H9 (cell line): ENCODE data around the gene MED31. TPM values are rescaled to one million over a fixed set of nuclear protein-coding genes. Genes with fewer than 3 reads are reported as not detected.

Experiments
- DNase-seq: peaks from one replicate; pipeline ENCODE4 v3.0.0-alpha.2; 2017
- H2AFZ ChIP-seq: one replicate; pipeline ENCODE4 v1.6.1; 2013; ENCODE audit warnings: mild to moderate bottlenecking, low read length, control low read depth, moderate library complexity
- H2AK5ac ChIP-seq: 2 replicates; pipeline ENCODE4 v1.6.1; 2013; ENCODE audit warnings: low read length, control low read depth, mixed read lengths; ENCODE audit not compliant: insufficient read length
- H2BK120ac ChIP-seq: one replicate; pipeline ENCODE4 v1.6.1; 2013; ENCODE audit warnings: low read depth, mild to moderate bottlenecking, low read length, control low read depth, inconsistent platforms; ENCODE audit not compliant: poor library complexity, severe bottlenecking
- H2BK12ac ChIP-seq: 2 replicates; pipeline ENCODE4 v1.6.1; 2013; ENCODE audit warnings: low read length, control low read depth, mixed read lengths, low read depth; ENCODE audit not compliant: insufficient read length
- H2BK15ac ChIP-seq: 2 replicates; pipeline ENCODE4 v1.6.1; 2013; ENCODE audit warnings: low read depth, low read length, control low read depth
- H2BK20ac ChIP-seq: one replicate; pipeline ENCODE4 v1.6.1; 2013; ENCODE audit warnings: low read depth, mild to moderate bottlenecking, low read length, control low read depth, inconsistent platforms; ENCODE audit not compliant: poor library complexity, severe bottlenecking
- H2BK5ac ChIP-seq: 2 replicates; pipeline ENCODE4 v1.6.1; 2013; ENCODE audit warnings: low read length, control low read depth, mixed read lengths; ENCODE audit not compliant: insufficient read length
- H3K14ac ChIP-seq: 2 replicates; pipeline ENCODE4 v1.6.1; 2013; ENCODE audit warnings: low read length, control low read depth; ENCODE audit not compliant: insufficient read depth
- H3K18ac ChIP-seq: 2 replicates; pipeline ENCODE4 v1.6.1; 2013; ENCODE audit warnings: low read depth, mild to moderate bottlenecking, mixed read lengths, low read length, control low read depth; ENCODE audit not compliant: insufficient read length
- H3K23ac ChIP-seq: 2 replicates; pipeline ENCODE4 v1.6.1; 2013; ENCODE audit warnings: low read length, control low read depth, mixed read lengths, low read depth; ENCODE audit not compliant: insufficient read length
- H3K23me2 ChIP-seq: 2 replicates; pipeline ENCODE4 v1.6.1; 2013; ENCODE audit warnings: low read depth, mild to moderate bottlenecking, mixed read lengths, low read length, control low read depth; ENCODE audit not compliant: insufficient read length, poor library complexity, severe bottlenecking
- H3K27ac ChIP-seq: 2 replicates; pipeline ENCODE4 v1.5.1; 2013; ENCODE audit warnings: low read length, control low read depth, mixed read lengths, low read depth; ENCODE audit not compliant: insufficient read length
- H3K27me3 ChIP-seq: 2 replicates; pipeline ENCODE4 v1.6.1; 2013; ENCODE audit warnings: low read length, control low read depth, inconsistent platforms; ENCODE audit not compliant: insufficient read depth
- H3K4ac ChIP-seq: 2 replicates; pipeline ENCODE4 v1.6.1; 2013; ENCODE audit warnings: low read depth, mild to moderate bottlenecking, control low read depth, inconsistent platforms, low read length, moderate library complexity
- H3K4me1 ChIP-seq: 2 replicates; pipeline ENCODE4 v1.6.1; 2013; ENCODE audit warnings: low read length, control low read depth, inconsistent platforms; ENCODE audit not compliant: insufficient read depth
- H3K4me2 ChIP-seq: 2 replicates; pipeline ENCODE4 v1.6.1; 2013; ENCODE audit warnings: low read length, control low read depth, mixed read lengths; ENCODE audit not compliant: insufficient read length, insufficient read depth
- H3K56ac ChIP-seq: 2 replicates; pipeline ENCODE4 v1.6.1; 2013; ENCODE audit warnings: low read depth, mild to moderate bottlenecking, mixed read lengths, low read length, control low read depth; ENCODE audit not compliant: insufficient read length
- H3K79me1 ChIP-seq: 2 replicates; pipeline ENCODE4 v1.6.1; 2013; ENCODE audit warnings: low read depth, mild to moderate bottlenecking, moderate library complexity, low read length, control low read depth, inconsistent platforms; ENCODE audit not compliant: insufficient read depth, poor library complexity, severe bottlenecking
- H3K79me2 ChIP-seq: 2 replicates; pipeline ENCODE4 v1.6.1; 2013; ENCODE audit warnings: low read length, control low read depth, inconsistent platforms; ENCODE audit not compliant: insufficient read depth
- H3K9ac ChIP-seq: 2 replicates; pipeline ENCODE4 v1.6.1; 2013; ENCODE audit warnings: low read length, control low read depth, mixed read lengths; ENCODE audit not compliant: insufficient read length; ENCODE audit errors: extremely low read depth
- H3K9me3 ChIP-seq: one replicate; pipeline ENCODE4 v1.6.1; 2013; ENCODE audit warnings: low read depth, low read length, inconsistent platforms; ENCODE audit not compliant: control insufficient read depth
- H3T11ph ChIP-seq: one replicate; pipeline ENCODE4 v1.6.1; 2013; ENCODE audit warnings: mild to moderate bottlenecking, low read length, control low read depth, inconsistent platforms
- H4K20me1 ChIP-seq: one replicate; pipeline ENCODE4 v1.6.1; 2013; ENCODE audit not compliant: control insufficient read depth, insufficient read length, insufficient read depth
- H4K5ac ChIP-seq: 2 replicates; pipeline ENCODE4 v1.6.1; 2013; ENCODE audit warnings: low read depth, mild to moderate bottlenecking, mixed read lengths, low read length, control low read depth; ENCODE audit not compliant: insufficient read length
- H4K8ac ChIP-seq: replicated peaks from 2 replicates; pipeline ENCODE4 v1.6.1; 2013; ENCODE audit warnings: low read length, control low read depth, mixed read lengths, low read depth; ENCODE audit not compliant: insufficient read length
- H4K91ac ChIP-seq: 2 replicates; pipeline ENCODE4 v1.6.1; 2013; ENCODE audit warnings: low read depth, mild to moderate bottlenecking, moderate library complexity, mixed read lengths, low read length, control low read depth; ENCODE audit not compliant: insufficient read length
- H3K27ac Mint-ChIP-seq, 3 experiments: 2 replicates in 2 of 3; 3 replicates in 1 of 3; pipeline ENCODE4 v1.8.0; 2020 to 2021; ENCODE audit warnings: mixed read lengths in 3 of 3, mild to moderate bottlenecking in 1 of 3, moderate library complexity in 1 of 3
- H3K27me3 Mint-ChIP-seq: 2 replicates; pipeline ENCODE4 v1.8.0; 2021; ENCODE audit warnings: low read depth, mild to moderate bottlenecking, moderate library complexity, mixed read lengths
- H3K36me3 Mint-ChIP-seq, 3 experiments: 2 replicates in 2 of 3; 3 replicates in 1 of 3; pipeline ENCODE4 v1.8.0; 2020 to 2021; ENCODE audit warnings: low read depth in 3 of 3, mixed read lengths in 3 of 3; ENCODE audit not compliant: insufficient read depth in 1 of 3
- H3K4me1 Mint-ChIP-seq, 2 experiments: 2 replicates each; pipeline ENCODE4 v1.8.0; 2020; ENCODE audit warnings: mixed read lengths in 2 of 2
- H3K4me3 Mint-ChIP-seq, 2 experiments: 2 replicates in 1 of 2; 3 replicates in 1 of 2; pipeline ENCODE4 v1.8.0; 2020 to 2021; ENCODE audit warnings: mild to moderate bottlenecking in 2 of 2, mixed read lengths in 2 of 2, moderate library complexity in 1 of 2
- H3K9me3 Mint-ChIP-seq, 2 experiments: 2 replicates in 1 of 2; 3 replicates in 1 of 2; pipeline ENCODE4 v1.8.0; 2020; ENCODE audit warnings: mild to moderate bottlenecking in 2 of 2, mixed read lengths in 2 of 2, moderate library complexity in 1 of 2
- WGBS: extraction: QIAGEN DNeasy Blood & Tissue Kit; methylation state at CpG from one replicate; pipeline ENCODE4 v1.1.7; 2013; ENCODE audit warnings: missing lambda C conversion rate, low lambda C conversion rate, mixed read lengths; ENCODE audit not compliant: insufficient read length; ENCODE audit errors: extremely low coverage; 5-methylcytosine and 5-hydroxymethylcytosine counted together
- total RNA-seq: library from RNA; stranded (reverse); gene quantifications from 2 replicates; pipeline ENCODE4 v1.2.1, GENCODE V29; 2021
- TF ChIP-seq, protein P1 (sequence below): fragments of 200-600 bp; sonication (generic); conservative IDR thresholded peaks from 3 replicates; pipeline ENCODE4 v1.8.0; 2021; ENCODE audit warnings: antibody characterized with exemption, mild to moderate bottlenecking

MED31 gene
- total RNA-seq, 1 experiment from 2014 or later: 11.8 TPM

DNA sequence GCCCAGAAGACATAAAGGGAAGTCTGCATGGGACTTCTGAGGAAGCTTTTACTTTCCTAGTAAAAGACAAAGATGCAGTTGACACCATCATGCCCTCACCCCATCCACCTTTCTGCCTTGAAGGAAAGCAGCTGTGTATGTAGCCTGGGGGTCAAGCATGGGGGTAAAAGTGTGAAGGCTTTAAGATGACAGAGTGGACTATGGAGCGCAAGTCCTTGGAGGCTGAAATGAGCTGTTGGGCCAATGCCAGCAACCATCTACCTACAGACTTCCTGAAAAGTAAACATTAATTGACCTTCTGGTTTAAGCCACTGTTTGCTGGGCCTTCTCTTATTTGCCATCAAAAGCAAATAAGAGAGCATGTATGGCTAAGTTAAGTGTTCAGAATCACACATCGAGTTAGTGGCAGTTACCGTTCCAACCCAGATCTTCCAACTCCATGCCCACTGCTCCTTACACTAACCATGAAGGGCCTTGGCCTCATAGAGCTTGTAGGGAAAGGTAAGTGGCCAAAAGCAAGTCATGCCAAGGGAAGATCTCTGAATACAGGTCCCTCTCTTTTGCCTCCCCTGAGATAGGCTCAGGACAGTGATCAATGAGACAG lies 31.8 kb upstream of the MED31 start:
- WGBS: no CpG with 5 or more reads among the region's 3 CpGs
- H3K79me1 ChIP-seq: no peaks in the 10 kb centered on the region
- H3K27me3 Mint-ChIP-seq: peaks cover 9% of the 10 kb centered on the region
- no peak overlapping the region for H4K8ac ChIP-seq
- no peak overlapping the region for H2AK5ac ChIP-seq
- H3K18ac ChIP-seq: no peak overlapping the region
- no peaks in the 10 kb centered on the region for H3K9me3 ChIP-seq
- H3K4me1 Mint-ChIP-seq: no peaks in the 10 kb centered on the region
- H2BK20ac ChIP-seq: no peak overlapping the region
- H3K9me3 Mint-ChIP-seq: no peaks in the 10 kb centered on the region; a peak in 1 of 5 replicates
- no peak overlapping the region for H3K56ac ChIP-seq
- no peak overlapping the region for H3T11ph ChIP-seq
- H4K91ac ChIP-seq: no peak overlapping the region
- no peak overlapping the region for H2BK5ac ChIP-seq
- no peak overlapping the region for H3K4me3 Mint-ChIP-seq
- no peaks in the 10 kb centered on the region for H3K4me1 ChIP-seq
- H3K23ac ChIP-seq: no peak overlapping the region
- no peaks in the 10 kb centered on the region for H4K20me1 ChIP-seq
- H2BK120ac ChIP-seq: no peak overlapping the region
- no peak overlapping the region for H3K14ac ChIP-seq
- DNase-seq: no peak
- H3K36me3 Mint-ChIP-seq: no peaks in the 10 kb centered on the region
- no peak overlapping the region for H2BK12ac ChIP-seq
- no peaks in the 10 kb centered on the region for H3K79me2 ChIP-seq
- H3K27ac Mint-ChIP-seq: no peak overlapping the region
- no peaks in the 10 kb centered on the region for H3K23me2 ChIP-seq
- no peak overlapping the region for H3K9ac ChIP-seq
- no peak overlapping the region for H3K27ac ChIP-seq
- H3K4me2 ChIP-seq: no peak overlapping the region
- H3K27me3 ChIP-seq: no peaks in the 10 kb centered on the region
- no peak overlapping the region for H2BK15ac ChIP-seq
- TF ChIP-seq, protein P1, sequence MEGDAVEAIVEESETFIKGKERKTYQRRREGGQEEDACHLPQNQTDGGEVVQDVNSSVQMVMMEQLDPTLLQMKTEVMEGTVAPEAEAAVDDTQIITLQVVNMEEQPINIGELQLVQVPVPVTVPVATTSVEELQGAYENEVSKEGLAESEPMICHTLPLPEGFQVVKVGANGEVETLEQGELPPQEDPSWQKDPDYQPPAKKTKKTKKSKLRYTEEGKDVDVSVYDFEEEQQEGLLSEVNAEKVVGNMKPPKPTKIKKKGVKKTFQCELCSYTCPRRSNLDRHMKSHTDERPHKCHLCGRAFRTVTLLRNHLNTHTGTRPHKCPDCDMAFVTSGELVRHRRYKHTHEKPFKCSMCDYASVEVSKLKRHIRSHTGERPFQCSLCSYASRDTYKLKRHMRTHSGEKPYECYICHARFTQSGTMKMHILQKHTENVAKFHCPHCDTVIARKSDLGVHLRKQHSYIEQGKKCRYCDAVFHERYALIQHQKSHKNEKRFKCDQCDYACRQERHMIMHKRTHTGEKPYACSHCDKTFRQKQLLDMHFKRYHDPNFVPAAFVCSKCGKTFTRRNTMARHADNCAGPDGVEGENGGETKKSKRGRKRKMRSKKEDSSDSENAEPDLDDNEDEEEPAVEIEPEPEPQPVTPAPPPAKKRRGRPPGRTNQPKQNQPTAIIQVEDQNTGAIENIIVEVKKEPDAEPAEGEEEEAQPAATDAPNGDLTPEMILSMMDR: no peak
- H4K5ac ChIP-seq: no peak overlapping the region
- H3K4ac ChIP-seq: no peak overlapping the region
- H2AFZ ChIP-seq: no peak overlapping the region
